MG63 (cell line): ENCODE measurements around the gene TBL1X. TPM values are rescaled to one million over a fixed set of nuclear protein-coding genes. Genes with fewer than 3 reads are reported as not detected.

Experiments used
- DNase-seq: peaks from one replicate; pipeline ENCODE4 v3.0.0-alpha.2; 2020
- H3K27me3 ChIP-seq: fragments of 250-450 bp; sonication (Bioruptor Pico); 2 replicates; pipeline ENCODE4 v1.5.1; 2020; ENCODE audit warnings: mild to moderate bottlenecking, moderate library complexity
- H3K36me3 ChIP-seq: fragments of 250-450 bp; sonication (Bioruptor Pico); 2 replicates; pipeline ENCODE4 v1.5.1; 2020; ENCODE audit warnings: mild to moderate bottlenecking, moderate library complexity
- H3K4me3 ChIP-seq: fragments of 250-450 bp; sonication (Bioruptor Pico); 2 replicates; pipeline ENCODE4 v1.5.1; 2020; ENCODE audit warnings: mild to moderate bottlenecking, moderate library complexity
- H3K9me3 ChIP-seq: fragments of 250-450 bp; sonication (Bioruptor Pico); 2 replicates; pipeline ENCODE4 v1.5.1; 2020; ENCODE audit warnings: mild to moderate bottlenecking, moderate library complexity
- total RNA-seq: library from RNA; depleted of rRNA; stranded (reverse); fragments of >200 nt; shearing (Covaris generic); gene quantifications from 2 replicates; pipeline ENCODE4 v1.2.3, GENCODE V29; 2014; ENCODE audit warnings: low replicate concordance

Gene TBL1X
- total RNA-seq, 1 experiment from 2014 or later: 4.3 TPM

DNA sequence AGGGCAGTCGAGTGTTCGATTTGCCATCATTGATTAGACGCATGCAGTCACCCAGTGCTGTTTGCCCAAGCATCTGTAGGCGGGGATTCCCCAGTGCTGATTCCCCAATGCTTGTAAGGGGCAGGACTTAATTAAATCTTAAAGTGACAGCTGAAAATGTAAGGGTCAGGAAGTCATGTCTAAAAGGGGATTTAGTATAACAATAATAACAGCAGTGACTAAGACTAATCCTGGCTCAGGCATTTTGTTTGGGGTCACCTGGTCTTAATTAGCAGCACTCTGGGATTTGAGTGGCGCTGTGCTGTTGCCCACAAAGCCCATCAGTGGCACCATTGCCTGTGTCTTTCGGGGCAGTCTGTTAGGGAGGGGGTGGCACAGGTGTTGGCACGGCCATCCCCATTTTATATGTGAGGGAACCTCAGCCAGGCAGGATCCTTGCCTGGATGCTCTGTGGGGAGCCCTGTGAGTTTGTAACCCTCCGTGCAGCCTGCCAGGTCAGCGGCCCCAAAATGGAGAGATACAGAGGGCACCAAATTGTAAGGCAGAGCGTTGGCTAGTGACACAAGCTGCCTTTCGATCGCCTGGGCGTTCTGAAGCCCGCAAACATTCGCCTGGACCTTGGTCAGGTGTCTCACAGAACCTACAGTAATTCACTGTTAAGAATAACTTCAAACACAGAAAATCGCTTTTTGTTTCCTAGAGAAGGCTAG, 146.7 kb downstream of the TBL1X start:
- no peak for DNase-seq
- no peak overlapping the region for H3K4me3 ChIP-seq
- no peaks in the 10 kb centered on the region for H3K36me3 ChIP-seq
- no peaks in the 10 kb centered on the region for H3K9me3 ChIP-seq
- no peaks in the 10 kb centered on the region for H3K27me3 ChIP-seq

DNA sequence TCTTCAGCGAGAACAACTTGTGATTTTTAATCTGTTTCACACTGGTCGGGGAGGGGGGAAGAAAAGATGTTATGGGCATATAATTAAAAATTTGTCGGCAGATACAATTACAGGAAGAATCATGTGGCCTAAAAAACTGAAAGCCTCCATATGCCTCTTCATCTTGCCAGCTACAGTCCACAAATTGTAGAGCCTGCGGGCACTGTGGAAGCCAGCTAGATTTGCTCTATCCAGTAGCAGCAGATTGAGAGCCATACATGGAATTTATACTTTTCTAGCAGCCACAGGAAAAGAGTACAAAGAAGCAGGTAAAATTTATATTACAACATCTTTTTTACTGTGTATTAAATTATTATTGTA, 147.3 kb downstream of the TBL1X start:
- Histone ChIP-seq H3K36me3 (no peaks in the 10 kb centered on the region), H3K27me3 (no peaks in the 10 kb centered on the region), H3K4me3 (no peak overlapping the region), H3K9me3 (no peaks in the 10 kb centered on the region)
- no peak for DNase-seq

DNA sequence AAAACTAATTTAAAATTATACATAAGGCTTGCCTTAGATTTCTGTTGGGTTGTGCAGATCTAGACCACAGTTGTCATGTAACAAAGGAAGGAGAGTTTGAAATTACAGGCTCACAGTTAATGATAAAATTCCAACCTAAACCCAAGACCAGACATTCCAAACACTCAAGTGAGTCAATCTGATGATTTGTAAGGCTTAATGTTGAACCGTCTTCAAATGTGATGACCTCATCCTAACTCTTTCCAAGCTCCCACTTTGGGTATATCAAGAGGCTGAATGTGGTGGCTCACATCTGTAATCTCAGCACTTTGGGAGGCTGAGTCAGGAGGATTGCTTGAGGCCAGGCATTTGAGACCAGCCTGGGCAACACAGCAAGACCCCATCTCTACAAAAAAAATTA, 149.2 kb downstream of the TBL1X start:
- H3K36me3 ChIP-seq: no peaks in the 10 kb centered on the region

DNA sequence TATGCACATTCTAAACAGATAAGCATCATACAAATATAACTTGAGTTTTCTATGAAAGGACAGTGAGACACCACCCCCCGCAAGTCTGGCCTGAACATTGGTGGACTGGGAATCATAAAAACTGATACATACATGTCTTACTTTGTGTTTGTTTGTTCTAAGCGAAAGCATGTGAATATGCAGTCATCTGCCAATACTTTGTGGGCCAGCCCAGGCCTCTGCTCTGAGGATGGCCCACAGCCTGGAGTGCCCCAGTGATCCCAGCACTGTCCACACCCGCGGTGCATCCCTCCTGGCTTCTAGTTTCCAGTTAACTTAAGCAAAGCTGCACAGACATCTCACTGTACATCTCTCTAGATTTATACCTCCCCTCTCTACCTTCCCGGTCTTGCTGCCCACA, 154.3 kb downstream of the TBL1X start:
- DNase-seq: no peak
- Histone ChIP-seq H3K4me3 (no peak overlapping the region), H3K27me3 (no peaks in the 10 kb centered on the region), H3K9me3 (no peaks in the 10 kb centered on the region), H3K36me3 (no peaks in the 10 kb centered on the region)

More for the DNA sequence above, 149.2 kb downstream of the TBL1X start:
- DNase-seq: peak; percentile 41
- H3K27me3 ChIP-seq: no peaks in the 10 kb centered on the region
- no peak overlapping the region for H3K4me3 ChIP-seq
- H3K9me3 ChIP-seq: no peaks in the 10 kb centered on the region

DNA sequence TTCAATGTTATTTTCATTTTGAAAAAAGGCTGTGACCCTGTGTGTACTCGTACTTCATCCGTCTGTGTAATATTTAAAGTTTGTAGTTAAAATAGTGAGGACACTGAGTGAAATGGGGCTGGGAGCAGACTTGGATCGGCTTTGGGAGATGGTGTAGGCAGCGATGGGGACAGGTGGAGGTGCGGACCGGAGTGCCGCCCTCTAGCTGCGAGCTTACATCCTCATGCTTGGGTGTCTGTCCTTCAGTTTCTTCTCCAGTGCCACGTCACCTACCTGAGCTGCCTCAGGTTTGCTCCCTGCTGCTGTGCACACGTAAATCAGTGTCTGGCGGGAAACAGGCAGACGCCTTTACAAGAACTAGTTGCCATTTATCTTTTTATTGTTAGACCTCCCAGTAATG, 154.7 kb downstream of the TBL1X start:
- no peak overlapping the region for H3K4me3 ChIP-seq
- no peaks in the 10 kb centered on the region for H3K36me3 ChIP-seq
- DNase-seq: no peak
- no peaks in the 10 kb centered on the region for H3K9me3 ChIP-seq
- no peaks in the 10 kb centered on the region for H3K27me3 ChIP-seq

DNA sequence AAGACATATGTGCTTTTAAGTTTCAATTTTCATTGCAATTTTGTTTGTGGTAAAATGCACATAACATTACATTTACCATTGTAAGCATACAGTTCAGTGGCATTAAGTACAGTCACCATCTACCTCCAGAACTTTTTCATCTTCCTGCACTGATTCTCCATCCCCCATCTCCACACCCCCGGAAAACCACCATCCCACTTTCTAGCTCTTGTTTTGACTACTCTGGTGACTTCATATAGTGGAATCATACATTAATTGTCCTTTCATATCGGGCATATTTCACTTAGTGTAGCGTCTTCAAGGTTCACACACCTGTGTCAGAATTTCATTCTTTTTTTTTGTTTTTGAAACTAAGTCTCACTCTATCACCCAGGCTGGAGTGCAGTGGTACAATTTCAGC, 157.3 kb downstream of the TBL1X start:
- Histone ChIP-seq H3K9me3 (no peaks in the 10 kb centered on the region), H3K4me3 (no peak overlapping the region), H3K36me3 (no peaks in the 10 kb centered on the region), H3K27me3 (no peaks in the 10 kb centered on the region)
- no peak for DNase-seq

DNA sequence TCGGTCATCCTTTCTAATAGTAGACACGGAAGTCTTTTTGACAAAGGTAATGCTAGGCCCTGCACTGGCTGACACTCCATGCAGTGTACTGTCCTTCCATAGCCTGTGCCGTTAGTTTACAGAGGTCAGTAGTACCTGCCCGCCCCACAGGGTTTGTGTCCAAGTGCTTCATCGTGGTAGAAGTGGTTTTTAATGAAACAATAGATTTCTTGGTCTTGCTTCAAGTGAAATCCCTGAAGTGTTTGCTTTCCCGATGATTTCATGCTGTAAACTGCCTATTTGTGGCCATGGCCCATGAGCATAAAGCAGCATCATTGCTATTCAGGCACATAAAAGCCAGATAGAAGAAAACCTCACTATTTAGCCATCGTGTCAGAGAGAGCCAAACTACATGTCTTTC, 161.5 kb downstream of the TBL1X start:
- no peak for DNase-seq
- Histone ChIP-seq H3K9me3 (no peaks in the 10 kb centered on the region), H3K36me3 (no peaks in the 10 kb centered on the region), H3K4me3 (no peak overlapping the region), H3K27me3 (no peaks in the 10 kb centered on the region)

DNA sequence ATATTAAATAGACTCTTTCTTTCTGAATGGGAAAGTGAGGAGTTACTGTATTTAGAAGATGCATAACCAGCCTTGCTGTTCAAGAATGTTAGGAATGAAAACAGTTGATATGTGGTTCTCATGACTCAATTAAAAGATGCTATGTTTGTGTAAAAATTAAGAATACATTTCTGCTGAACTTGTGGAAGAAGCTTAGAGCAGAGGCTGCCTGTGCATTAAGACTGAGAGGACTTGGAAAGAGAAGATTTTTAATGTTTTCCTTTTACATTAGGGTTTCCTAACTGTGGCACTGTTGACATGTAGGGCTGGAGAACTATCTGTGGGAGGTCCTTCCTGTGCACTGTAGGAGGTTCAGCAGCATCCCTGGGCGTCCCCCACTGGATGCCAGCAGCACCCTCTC, 163.1 kb downstream of the TBL1X start:
- H3K36me3 ChIP-seq: no peaks in the 10 kb centered on the region
- H3K9me3 ChIP-seq: no peaks in the 10 kb centered on the region
- no peak overlapping the region for H3K4me3 ChIP-seq
- no peaks in the 10 kb centered on the region for H3K27me3 ChIP-seq
- no peak for DNase-seq

DNA sequence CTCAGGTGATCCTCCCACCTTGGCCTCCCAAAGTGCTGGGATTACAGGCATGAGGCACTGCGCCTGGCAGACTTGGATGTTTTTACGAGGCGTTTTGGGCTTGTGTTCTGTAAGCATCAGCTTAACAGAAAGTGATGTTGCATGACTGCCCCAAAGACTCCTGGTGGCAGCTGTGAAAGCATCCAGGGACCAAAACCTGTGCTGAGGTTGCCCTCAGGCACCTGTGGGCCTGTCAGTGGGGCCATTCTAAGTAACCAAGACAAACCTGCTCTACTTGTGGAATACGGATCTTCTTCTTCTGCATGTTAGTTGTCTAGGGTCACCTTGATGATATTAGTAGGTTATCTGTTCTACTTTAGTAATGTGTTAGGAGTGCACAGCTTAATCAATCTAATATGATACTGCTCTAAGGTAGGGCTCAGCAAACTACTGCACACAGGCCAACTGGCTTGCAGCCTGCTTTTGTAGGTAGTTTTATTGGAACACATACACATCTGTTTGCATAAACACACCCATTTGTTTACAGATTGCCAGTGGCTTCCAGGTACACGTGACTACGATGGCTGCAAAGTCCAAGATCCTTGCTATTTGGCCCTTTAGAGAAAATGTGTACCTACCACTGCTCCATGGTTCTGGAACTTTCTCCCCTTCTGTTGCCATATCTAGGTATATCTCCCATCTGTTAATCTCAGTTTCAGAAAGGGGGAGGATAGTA, 164.1 kb downstream of the TBL1X start:
- H3K4me3 ChIP-seq: no peak overlapping the region
- H3K36me3 ChIP-seq: no peaks in the 10 kb centered on the region
- H3K27me3 ChIP-seq: no peaks in the 10 kb centered on the region
- no peak for DNase-seq
- no peaks in the 10 kb centered on the region for H3K9me3 ChIP-seq

DNA sequence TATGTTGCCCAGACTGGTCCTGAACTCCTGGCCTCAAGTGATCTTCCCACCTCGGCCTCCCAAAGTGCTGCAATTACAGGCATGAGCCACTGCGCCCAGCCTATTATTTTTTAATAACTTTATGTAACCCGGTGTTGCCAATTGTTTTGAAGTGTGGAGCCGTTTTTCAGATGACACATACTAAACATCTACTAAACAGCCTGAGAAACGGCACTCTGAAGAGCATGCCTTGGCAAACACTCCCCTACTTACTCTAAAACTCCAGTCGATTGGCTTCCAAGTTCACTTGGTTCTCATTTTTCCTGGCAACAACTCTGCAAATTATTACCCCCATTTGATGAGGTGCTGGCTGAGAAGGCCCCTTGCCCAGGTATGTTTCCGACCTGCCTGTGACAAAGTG, 169.7 kb downstream of the TBL1X start:
- no peak for DNase-seq
- no peaks in the 10 kb centered on the region for H3K9me3 ChIP-seq
- H3K36me3 ChIP-seq: no peaks in the 10 kb centered on the region
- no peaks in the 10 kb centered on the region for H3K27me3 ChIP-seq
- no peak overlapping the region for H3K4me3 ChIP-seq

DNA sequence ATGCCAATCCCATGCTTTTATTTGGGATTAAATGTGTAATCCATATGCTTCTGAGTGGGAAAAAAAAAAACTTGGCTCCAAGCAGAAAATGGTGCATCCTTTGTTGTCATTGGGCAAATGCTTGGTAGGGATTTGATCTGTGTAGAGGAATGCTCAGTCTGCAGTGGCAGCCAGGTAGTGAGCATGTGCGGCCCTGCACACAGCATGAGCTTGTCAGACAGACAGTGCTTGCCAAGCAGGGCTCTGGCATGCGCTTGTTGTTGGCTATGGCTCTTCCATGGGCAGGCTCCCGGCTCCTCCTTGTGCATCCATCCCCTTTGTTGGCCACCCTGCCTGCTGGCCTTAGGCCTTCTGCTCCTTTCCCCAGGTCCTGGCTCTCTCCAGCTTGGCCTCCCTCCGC, 170.5 kb downstream of the TBL1X start:
- no peaks in the 10 kb centered on the region for H3K27me3 ChIP-seq
- peak; percentile 65 for DNase-seq
- H3K36me3 ChIP-seq: no peaks in the 10 kb centered on the region
- H3K9me3 ChIP-seq: no peaks in the 10 kb centered on the region
- no peak overlapping the region for H3K4me3 ChIP-seq

DNA sequence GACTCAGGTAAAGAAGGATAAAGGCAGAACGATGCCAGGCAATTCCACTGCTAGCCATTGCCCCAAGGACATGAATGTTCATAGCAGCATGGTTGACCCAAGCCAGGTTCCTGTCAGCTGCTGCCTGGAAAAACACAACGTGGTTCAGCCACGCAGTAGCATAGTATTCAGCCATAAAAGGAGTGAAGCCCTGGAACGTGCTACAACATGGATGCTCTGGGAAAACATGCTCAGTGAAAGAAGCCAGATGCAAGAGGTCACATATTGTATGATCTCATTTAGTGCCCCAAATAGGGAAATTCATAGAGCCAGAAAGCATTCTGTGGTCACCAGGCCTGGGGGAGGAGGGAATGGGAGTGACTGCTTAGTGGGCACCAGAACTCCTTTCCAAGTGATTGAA, 170.9 kb downstream of the TBL1X start:
- no peak for DNase-seq
- no peak overlapping the region for H3K4me3 ChIP-seq

DNA sequence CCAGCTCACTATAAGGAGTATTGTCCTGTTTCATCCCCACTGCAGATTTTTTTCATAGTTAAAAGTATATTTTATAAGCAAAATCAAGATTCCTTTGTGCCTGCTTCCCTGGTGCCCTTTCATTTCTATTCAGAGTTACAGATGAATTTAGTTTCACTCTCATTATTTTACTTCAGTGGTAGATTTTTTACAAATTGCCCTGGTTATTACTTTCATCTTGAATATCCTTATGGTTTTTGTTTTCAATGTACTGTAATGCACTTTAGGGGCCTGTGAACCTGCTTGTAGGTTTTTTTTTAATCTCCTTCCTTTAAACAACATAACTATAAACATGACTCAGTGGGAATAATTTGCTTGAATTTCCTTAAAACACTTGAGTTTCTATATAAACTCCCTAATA, 174.0 kb downstream of the TBL1X start:
- Histone ChIP-seq H3K9me3 (no peaks in the 10 kb centered on the region), H3K36me3 (no peaks in the 10 kb centered on the region), H3K4me3 (no peak overlapping the region), H3K27me3 (no peaks in the 10 kb centered on the region)
- no peak for DNase-seq

More for the DNA sequence above, 170.9 kb downstream of the TBL1X start:
- Histone ChIP-seq H3K27me3 (no peaks in the 10 kb centered on the region), H3K36me3 (no peaks in the 10 kb centered on the region), H3K9me3 (no peaks in the 10 kb centered on the region)

DNA sequence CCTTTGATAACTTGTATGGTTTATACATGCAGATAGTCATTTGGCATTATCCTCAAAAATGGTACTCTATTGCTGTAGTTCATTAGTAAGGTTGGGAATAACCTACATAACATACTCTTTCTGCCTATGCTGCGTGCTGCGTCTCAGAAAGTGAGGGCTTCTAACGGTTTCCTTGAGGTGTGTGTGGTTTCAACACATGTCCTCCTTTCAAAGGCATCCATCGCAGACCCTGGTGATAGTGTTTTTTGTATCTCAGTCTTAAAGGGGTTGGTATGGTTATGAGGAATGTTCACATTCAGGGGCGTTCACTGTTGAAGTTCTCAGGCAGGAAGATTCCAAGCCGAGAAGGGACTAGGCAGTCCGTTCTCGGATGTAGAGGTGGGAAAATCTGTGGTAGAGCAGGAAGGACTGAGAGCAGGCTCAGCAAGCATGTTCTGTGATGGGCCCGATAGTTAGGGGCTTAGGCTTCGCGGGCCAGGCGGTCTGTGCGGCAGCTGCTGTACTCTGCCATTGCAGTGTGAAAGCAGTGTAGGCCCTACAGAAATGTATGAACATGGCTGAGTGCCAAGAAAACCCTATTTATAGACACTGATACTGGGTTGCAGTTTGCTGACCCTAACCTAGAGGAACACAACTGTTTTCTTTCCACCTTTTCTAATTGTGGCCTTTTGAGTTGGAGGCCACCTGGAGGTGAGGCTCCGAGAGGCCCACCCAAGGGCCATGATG, 177.6 kb downstream of the TBL1X start:
- no peak overlapping the region for H3K4me3 ChIP-seq
- no peak for DNase-seq
- no peaks in the 10 kb centered on the region for H3K36me3 ChIP-seq
- no peaks in the 10 kb centered on the region for H3K27me3 ChIP-seq
- H3K9me3 ChIP-seq: no peaks in the 10 kb centered on the region

DNA sequence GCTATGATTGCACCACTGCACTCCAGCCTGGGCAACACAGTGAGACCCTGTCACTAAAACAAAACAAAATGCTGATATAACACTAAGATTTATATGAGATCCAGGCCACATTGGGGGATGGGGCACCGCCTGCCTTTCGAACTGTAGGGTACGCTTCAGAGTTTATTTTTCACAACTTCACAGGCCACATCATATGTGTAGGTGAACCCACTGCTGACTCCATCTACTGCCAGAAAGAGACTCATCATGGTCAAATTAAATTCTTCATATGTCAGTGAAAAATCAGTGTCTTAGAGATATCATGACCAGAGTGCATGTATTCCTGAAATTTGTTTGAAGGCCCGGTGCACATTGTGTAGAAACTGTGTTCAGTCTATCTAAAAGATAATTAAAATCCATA, 178.9 kb downstream of the TBL1X start:
- H3K9me3 ChIP-seq: no peaks in the 10 kb centered on the region
- H3K4me3 ChIP-seq: no peak overlapping the region
- no peak for DNase-seq
- H3K27me3 ChIP-seq: no peaks in the 10 kb centered on the region
- H3K36me3 ChIP-seq: no peaks in the 10 kb centered on the region

DNA sequence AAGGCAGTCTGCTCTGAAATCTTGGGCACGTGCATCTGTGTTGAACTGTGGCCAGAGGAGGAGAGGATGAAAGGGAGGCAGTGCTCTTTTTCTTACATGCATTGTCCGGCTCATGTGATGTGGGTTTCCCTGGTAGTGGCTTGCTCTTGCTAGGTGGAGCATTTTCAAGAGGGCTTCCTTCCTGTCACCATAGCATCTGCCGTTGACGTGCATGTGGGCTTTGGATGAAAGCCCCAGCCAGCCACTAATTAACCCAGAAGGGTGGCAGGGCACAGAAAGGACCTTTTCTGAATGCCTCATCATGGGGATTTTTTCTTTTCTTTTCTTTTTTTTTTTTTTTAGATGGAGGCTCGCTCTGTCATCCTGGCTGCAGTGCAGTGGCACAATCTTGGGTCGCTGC, 179.5 kb downstream of the TBL1X start:
- H3K4me3 ChIP-seq: no peak overlapping the region
- DNase-seq: no peak
- H3K36me3 ChIP-seq: no peaks in the 10 kb centered on the region

DNA sequence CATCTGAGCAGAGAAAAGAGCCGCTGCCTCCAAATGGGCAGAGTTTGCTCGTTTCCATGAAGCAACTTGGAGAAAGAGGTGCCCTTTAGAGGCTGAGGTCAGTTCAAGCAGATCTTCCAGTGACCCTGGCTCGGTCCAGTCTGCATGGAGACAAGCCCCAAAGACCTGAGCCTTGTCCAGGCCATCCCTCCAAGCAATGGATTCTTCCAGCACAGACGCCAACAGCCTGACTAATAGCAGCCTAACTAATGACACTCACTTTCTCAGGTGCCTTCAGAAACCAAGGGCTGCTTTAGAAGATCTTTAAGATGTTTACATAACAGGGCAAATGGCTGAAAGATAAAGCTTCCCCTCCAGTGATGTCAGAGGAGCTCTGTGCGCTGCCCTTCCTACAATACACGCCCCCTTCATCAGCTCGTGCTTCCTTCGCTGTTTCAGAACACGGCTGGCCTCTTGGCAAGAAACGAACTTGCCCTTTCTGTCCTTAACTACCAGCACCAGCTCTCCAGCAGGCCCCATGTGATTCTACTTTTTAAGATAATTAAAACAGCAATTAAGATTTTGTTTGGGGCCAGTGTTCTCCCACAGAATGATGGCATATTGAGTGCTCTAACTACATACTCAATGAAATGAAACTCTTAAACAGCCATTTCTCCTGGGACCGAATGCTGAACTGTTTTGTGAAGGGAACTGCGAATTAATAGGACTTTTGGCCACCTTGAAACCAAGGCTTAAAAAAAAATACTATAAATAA, 181.8 kb downstream of the TBL1X start:
- no peaks in the 10 kb centered on the region for H3K36me3 ChIP-seq
- no peaks in the 10 kb centered on the region for H3K9me3 ChIP-seq
- no peak overlapping the region for H3K4me3 ChIP-seq
- no peak for DNase-seq
- H3K27me3 ChIP-seq: no peaks in the 10 kb centered on the region

More for the DNA sequence above, 179.5 kb downstream of the TBL1X start:
- H3K9me3 ChIP-seq: no peaks in the 10 kb centered on the region
- no peaks in the 10 kb centered on the region for H3K27me3 ChIP-seq
